GM19351 (cell line): Measurements from ENCODE around the gene KCND3.

ENCODE experiments used
- ATAC-seq: cut with Tn5 transposase; IDR thresholded peaks from one replicate; pipeline ENCODE4 v1.9.1; 2021; ENCODE audit warnings: mild to moderate bottlenecking, moderate library complexity; ENCODE audit not compliant: unreplicated experiment

KCND3 gene

DNA sequence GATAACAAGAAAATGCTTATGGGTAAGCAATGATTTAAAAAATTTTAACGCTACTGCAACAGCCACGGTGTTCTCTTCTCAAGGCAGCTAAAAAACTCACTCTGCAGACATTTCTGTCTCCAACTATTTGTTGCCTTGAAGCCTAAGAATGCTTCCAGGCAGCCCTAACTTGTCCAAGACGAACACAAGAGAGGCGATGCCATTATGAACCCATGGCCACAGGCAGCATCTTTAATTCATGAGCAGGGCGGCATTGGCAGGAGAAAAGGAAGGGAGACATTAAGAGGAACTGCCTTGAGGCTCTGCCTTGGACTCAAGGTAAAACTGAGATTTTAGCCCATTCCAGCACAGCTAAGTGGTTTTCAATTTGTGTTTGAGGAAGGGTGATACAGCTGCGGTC, 67.5 kb downstream of the KCND3 start:
- no peak for ATAC-seq

- no peak for ATAC-seq
Observed at GRCh38 chr1:111920221-111921024, 69.0 kb downstream of the KCND3 start.

DNA sequence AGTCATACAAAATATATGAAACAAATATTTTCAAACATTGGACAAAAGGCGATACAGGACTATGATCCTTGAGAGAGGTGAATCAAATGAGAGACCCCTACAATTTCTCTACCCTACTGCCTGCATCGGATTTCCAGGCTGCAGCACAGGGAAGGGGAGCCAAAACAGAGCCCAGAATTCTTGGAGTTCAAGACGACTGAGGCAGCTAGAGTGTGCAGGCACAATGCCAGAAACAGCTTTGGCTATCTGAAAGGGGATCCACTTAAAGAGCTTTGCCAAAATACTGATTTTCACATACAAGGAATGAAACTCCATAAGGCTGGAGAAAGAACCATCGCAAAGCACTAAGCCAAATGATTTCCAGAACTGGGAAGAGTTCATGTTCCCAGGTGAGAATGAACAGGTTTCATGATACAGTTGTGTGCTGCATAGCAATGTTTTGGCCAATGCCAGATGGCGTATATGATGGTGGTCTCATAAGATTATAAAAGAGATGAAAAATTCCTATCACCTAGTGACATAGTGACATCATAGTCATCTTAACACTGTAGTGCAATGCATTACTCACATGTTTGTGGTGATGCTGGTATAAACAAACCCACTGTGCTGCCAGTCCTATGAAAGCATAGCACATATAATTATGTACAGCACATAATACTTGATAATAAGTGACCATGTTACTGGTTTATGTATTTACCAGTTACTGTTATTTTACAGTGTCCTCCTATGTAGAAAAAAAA, 77.5 kb downstream of the KCND3 start:
- no peak for ATAC-seq

DNA sequence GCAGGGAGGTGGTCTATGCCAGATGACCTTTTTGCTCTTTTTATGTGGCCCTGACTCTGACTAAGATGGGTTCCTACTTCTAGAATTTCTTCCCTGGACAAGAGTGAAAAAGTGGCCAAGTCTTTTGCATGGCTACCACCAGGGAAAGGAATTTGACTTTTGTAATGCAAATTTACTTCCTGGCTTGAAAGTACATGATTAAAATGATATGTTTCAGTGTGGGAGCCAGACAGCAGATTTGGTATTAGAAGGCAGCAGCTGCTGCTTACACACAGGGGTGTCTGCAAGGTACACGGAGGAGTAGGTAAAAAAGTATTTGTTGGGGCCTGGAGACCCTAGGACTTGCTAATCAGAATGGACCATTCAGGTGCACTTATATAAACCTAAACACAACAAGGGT, 78.4 kb downstream of the KCND3 start:
- ATAC-seq: no peak

DNA sequence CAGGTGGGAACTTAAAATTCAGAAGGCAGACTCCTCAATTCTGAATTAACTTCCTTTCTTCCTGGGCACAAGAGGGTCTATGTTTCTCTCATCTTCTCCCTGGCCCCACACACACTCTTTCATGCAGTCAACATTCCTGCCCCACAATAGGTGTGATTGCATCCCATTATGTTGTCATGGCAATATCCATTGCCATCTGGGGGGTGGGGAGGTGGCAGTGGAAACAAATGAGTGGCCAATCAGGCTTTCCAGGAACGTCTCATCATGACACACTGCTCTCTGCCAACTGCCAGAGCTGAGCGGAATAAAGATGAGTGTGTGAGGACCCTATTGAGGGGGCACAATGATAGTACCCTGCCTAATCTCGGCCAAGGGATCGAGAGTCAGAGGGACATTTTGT, 80.4 kb downstream of the KCND3 start:
- ATAC-seq: no peak

DNA sequence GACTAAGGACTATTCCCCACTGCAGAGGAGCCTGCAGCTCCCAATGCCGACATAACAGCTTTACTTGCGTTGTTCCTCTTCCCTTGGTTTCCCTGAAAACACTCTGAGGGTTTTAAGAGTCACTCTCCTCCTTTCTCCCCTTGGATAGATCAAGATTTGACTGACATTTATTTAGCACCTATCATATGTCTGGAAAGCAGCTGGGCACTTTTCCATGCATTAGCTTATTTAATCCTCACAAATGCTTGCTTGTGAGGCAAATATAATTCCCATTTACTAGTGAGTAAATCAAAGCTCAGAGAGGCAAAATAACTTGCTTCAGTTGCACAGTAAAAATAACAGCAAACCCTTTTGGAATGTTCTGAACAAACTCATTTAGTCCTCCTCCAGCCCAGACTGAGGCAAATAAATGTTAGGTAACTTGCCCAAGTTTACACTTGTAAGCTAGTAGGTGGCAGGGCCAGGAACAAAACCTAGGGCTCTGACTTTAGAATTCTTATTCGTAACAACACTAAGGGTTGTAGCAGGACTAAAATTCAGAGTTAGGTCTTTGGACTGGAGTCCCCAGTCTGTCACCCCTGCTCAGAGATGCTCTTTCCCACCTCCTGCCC, 81.4 kb downstream of the KCND3 start:
- ATAC-seq: no peak

GRCh38 chr1:111907321-111907720, 82.1 kb downstream of the KCND3 start:
- no peak for ATAC-seq

GRCh38 chr1:111906816-111907215, 82.7 kb downstream of the KCND3 start:
- ATAC-seq: no peak

DNA sequence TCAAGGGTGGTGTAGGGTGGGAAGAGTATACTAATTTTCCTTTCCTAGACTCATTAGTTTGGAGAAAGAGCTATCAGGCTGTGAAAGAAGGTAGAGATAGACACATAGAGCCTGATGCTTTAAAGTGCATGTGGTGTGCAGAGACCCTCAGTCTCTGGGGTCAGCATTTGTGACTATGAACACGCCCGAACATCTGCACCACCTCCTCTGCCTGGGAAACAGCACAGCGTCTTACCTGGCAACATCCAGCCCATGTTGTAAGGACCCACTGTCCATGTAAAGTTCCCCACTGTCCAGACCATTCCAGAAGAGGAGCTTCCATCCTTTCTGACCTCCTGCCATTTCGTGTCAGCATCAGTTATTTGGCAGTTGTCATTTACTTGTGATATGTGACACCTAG, 83.4 kb downstream of the KCND3 start:
- ATAC-seq: no peak

DNA sequence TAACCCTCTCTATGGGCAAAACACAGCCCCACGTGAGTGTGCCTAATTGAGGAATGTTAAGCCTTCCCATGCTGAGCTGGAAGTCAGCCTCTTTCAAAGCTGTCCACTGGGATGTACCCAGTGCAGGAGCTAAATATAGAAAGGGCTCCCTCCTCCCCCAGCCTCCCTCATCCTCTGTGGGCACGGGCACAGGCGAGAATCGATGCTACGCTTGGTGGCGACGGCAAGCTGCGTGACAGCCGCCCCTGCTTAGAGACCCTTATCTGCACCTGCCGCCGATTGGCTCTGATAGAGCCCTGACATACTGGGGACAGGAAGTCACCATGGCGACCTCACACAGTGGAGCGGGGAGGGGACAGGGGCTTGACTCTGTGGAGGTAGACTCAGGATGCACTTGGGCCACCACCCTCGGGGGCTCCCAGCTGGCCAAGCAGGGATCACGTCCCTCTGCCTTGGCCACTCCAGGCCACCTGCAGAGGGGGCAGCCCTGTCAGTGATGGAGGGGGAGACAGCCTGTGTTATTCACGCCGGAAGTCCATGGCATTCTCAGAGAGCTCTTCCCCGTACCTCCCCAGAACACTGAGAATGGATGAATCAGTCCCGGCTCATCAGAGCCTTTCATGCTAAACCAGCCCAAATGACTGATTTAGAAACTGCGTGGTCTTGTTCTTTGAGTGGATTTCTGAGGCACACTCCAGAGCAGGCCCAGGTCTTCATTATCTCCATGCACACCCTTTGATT, 84.8 kb downstream of the KCND3 start:
- ATAC-seq: no peak

- ATAC-seq: no peak
Observed at GRCh38 chr1:111903871-111904449, 85.5 kb downstream of the KCND3 start.

- no peak for ATAC-seq
Observed at GRCh38 chr1:111903148-111903870, 86.2 kb downstream of the KCND3 start.

DNA sequence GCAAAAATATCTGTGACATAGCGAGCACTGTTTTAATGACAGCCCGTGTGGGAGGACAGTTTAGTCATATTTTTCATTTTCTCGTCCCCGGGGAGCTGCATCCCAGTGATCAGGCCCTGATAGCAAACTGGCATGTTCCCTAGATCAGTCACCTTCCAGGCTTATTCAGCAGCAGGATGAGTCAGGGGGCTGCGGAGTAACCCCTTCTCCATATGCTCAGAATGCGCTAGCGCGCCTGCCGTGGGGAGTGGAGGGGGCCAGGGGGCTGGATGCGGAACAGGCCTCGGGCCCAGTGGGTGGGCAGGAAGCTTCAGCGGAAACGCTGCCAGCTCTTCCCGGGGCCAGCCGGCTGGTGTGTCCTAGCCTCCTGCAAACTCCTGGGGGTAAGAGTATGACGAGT, 94.0 kb downstream of the KCND3 start:
- ATAC-seq: no peak

DNA sequence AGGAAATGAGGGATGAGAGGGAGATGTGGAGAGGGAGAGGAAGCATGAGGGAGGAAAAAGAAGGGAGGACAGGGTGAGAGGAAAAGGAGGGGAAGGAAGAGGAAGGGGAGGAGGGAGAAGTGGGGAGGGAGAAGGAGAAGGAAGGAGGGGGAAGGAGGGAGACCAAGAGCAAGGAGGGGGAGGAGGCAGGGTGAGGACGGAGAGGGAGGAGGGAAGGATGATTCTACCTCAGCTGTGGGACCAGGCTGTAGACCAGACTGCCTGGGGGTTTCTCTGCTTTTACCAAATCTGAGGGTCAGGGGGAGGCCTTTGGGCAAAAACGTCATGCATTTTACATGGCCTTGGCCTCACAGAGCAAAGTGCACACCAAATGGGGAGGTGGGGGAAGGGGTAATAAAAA, 94.5 kb downstream of the KCND3 start:
- ATAC-seq: no peak

GRCh38 chr1:111894497-111894896, 95.0 kb downstream of the KCND3 start:
- ATAC-seq: no peak

DNA sequence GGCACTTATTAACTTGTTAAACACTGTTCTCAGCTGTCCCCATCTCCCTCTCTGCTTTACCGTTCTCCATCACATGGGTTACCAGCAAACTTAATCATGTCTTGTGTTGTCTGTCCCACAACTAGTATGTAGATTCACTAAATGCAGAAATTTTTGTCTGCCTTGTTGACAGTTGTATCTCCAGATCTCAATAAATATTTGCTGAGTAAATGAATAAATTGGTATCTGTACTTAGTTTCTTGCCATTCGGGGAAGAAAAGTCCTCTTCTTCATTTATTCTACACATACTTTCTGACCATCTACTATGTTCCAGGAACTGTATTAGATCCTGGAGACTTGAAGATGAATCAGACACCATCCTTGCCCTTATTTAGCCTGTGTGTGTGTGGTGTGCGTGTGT, 97.9 kb downstream of the KCND3 start:
- ATAC-seq: no peak

GRCh38 chr1:111888740-111889376, 100.6 kb downstream of the KCND3 start:
- no peak for ATAC-seq

- ATAC-seq: no peak
Observed at GRCh38 chr1:111887875-111888274, 101.6 kb downstream of the KCND3 start.

DNA sequence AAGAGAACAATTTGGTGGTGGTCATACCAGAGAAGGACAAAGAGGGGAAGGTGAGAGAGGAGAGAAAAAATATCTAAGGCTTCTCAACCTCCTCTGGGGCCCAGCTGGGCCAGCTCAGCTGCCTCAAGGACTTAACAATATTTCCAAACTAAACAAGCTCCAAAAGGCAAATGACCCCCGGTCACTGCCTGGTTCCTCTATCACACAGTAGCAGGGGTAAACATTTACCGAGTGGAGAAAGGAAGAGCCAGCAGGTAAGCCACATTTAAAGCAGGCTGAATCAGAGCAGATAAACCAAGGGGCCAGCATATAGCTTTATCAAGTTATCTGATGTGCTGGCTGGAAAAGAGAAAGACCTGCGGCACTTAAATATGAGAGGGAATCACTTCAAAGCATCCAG, 102.1 kb downstream of the KCND3 start:
- no peak for ATAC-seq

DNA sequence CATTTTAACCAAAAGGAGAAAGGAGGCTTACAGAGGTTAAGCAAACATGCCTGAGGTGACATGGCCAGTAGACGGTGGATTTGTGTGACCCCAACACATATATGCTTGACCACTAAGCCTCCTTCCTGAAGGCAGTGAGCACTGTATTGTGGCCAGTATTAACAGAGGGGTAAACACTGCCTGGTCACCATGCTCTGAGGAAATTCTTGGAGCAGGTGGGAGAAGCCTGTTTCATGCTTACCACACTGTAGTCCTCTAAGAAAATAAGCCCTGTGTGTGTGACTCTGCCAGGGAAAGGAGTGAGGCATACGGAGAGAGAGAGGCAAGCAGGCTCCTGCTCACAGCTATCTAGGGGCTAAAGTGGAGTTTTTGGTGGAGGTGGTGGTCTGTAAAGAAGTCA, 102.7 kb downstream of the KCND3 start:
- no peak for ATAC-seq
